Esophagus (tissue), 2 donors: ENCODE data around the gene APOA4. TPM values are rescaled to one million over a fixed set of nuclear protein-coding genes. Genes with fewer than 3 reads are reported as not detected.

Experiments
- H3K27ac ChIP-seq, 2 donors: one replicate each; pipeline ENCODE4 v1.5.1; 2013; ENCODE audit warnings: low read depth in 2 of 2, mild to moderate bottlenecking in 2 of 2, inconsistent platforms in 1 of 2, low read length in 1 of 2, moderate library complexity in 1 of 2
- H3K27me3 ChIP-seq, 2 donors: one replicate each; pipeline ENCODE4 v1.6.1; 2013; ENCODE audit warnings: low read length in 2 of 2, control low read depth in 1 of 2, mild to moderate bottlenecking in 1 of 2; ENCODE audit not compliant: insufficient read depth in 2 of 2, control insufficient read depth in 1 of 2
- H3K36me3 ChIP-seq, 2 donors: one replicate each; pipeline ENCODE4 v1.6.1; 2013; ENCODE audit warnings: low read length in 1 of 2; ENCODE audit not compliant: control insufficient read depth in 2 of 2, insufficient read depth in 2 of 2
- H3K4me1 ChIP-seq, 2 donors: one replicate each; pipeline ENCODE4 v1.6.1; 2013; ENCODE audit warnings: low read length in 1 of 2; ENCODE audit not compliant: control insufficient read depth in 2 of 2, insufficient read depth in 2 of 2
- H3K4me3 ChIP-seq, 2 donors: one replicate each; pipeline ENCODE4 v1.5.1; 2013; ENCODE audit warnings: low read length in 2 of 2, mild to moderate bottlenecking in 2 of 2, low read depth in 1 of 2, moderate library complexity in 1 of 2
- H3K9me3 ChIP-seq, 2 donors: one replicate each; pipeline ENCODE4 v1.6.1; 2013; ENCODE audit warnings: mild to moderate bottlenecking in 2 of 2, low read depth in 1 of 2, low read length in 1 of 2, moderate library complexity in 1 of 2; ENCODE audit not compliant: control insufficient read depth in 2 of 2, insufficient read depth in 1 of 2
- WGBS, 2 donors: extraction: QIAGEN DNeasy Blood & Tissue Kit; methylation state at CpG; one replicate each; pipeline ENCODE4 v1.1.7; 2013; 5-methylcytosine and 5-hydroxymethylcytosine counted together
- polyA plus RNA-seq, 2 donors: library from polyadenylated mRNA; stranded (reverse); fragments of 200-250 nt; gene quantifications; one replicate each; pipeline ENCODE4 v1.2.3, GENCODE V29; 2013
- donor health status: healthy with polysubstance abuse.
- donor health status: Bipolar disorder and iron deficiency.

APOA4 gene
- polyA plus RNA-seq, 2 donors, result 0.05 to 0.06 TPM

DNA sequence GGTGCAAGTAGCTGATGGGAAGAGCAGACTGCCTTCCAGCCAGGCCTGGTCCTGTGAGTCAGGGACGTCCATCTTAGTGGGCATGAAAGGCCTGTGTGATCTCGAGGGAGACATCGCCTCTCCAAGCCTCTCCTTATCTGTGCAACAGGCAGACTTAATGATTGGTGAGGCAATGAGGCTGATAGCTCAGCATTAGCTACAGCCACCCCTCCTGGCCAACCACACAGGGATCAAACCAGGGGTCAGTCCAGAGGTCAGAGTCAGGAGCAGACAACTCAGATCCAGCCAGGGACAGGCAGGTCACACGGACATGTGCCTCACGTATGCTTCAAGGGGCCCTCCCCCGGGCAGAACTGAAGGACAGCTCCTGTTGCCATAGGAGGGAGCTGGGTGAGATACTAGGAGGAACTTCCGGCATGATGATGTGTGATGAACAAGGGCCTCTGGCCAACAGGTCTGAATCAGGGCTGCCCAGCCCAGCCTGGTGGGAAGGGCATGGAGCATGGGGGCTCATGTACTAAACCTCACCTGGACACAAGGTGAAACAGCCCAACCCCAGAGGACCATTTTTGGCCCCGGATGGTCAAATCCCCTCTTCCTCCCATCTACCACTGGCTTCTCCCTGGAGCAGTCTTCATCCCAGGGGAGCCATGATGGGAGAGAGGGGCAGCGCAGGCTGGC is 3.8 kb upstream of the APOA4 start:
- Histone ChIP-seq H3K4me3 (no peak overlapping the region), H3K9me3 (no peaks in the 10 kb centered on the region), H3K36me3 (no peaks in the 10 kb centered on the region), H3K27ac (no peak overlapping the region), H3K27me3 (no peaks in the 10 kb centered on the region), H3K4me1 (no peaks in the 10 kb centered on the region)
- 70 to 72% methylated on average over 9 of the region's 9 CpGs for WGBS, 2 donors

- H3K27ac ChIP-seq, result no peak overlapping the region
- H3K36me3 ChIP-seq, result no peaks in the 10 kb centered on the region
- no peak overlapping the region for H3K4me3 ChIP-seq
- WGBS, 2 donors, result 74 to 75% methylated on average over 22 of the region's 22 CpGs
- no peaks in the 10 kb centered on the region for H3K9me3 ChIP-seq
- H3K27me3 ChIP-seq, result no peaks in the 10 kb centered on the region
- no peaks in the 10 kb centered on the region for H3K4me1 ChIP-seq
Observed at GRCh38 chr11:116825854-116826750, 3.0 kb upstream of the APOA4 start.

DNA sequence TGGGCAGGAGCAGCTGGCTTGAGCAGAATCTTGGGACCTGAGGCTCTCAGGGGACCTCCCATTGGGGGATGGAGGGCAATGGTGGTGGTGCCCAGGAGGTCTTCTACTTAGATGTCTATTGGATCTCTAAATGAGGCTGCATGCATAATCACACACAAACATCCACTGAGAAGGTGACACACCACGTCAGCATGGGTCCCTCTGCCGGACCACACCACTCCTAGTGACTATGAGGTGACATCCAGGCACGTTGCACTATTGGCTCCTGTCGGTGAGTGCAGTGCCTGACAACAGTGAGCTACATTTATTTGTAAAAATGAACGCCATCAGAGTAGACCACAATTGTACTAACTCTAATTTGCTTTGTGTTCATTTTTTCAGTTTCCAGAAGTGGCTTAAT is 2.3 kb upstream of the APOA4 start:
- Histone ChIP-seq H3K9me3 (no peaks in the 10 kb centered on the region), H3K36me3 (no peaks in the 10 kb centered on the region), H3K4me3 (no peak overlapping the region), H3K4me1 (no peaks in the 10 kb centered on the region), H3K27ac (no peak overlapping the region), H3K27me3 (no peaks in the 10 kb centered on the region)
- 68 to 71% methylated on average over 5 of the region's 5 CpGs for WGBS, 2 donors

- no peak overlapping the region for H3K4me3 ChIP-seq
- no peaks in the 10 kb centered on the region for H3K4me1 ChIP-seq
- no peaks in the 10 kb centered on the region for H3K27me3 ChIP-seq
- 73 to 75% methylated on average over 5 of the region's 5 CpGs for WGBS, 2 donors
- H3K36me3 ChIP-seq, result no peaks in the 10 kb centered on the region
- H3K9me3 ChIP-seq, result no peaks in the 10 kb centered on the region
- H3K27ac ChIP-seq, result no peak overlapping the region
Observed at GRCh38 chr11:116822575-116822974, 529 bp downstream of the APOA4 start.

GRCh38 chr11:116821050-116821918 is 1.8 kb downstream of the APOA4 start:
- WGBS, 2 donors, result 91 to 92% methylated on average over 51 of the region's 51 CpGs

DNA sequence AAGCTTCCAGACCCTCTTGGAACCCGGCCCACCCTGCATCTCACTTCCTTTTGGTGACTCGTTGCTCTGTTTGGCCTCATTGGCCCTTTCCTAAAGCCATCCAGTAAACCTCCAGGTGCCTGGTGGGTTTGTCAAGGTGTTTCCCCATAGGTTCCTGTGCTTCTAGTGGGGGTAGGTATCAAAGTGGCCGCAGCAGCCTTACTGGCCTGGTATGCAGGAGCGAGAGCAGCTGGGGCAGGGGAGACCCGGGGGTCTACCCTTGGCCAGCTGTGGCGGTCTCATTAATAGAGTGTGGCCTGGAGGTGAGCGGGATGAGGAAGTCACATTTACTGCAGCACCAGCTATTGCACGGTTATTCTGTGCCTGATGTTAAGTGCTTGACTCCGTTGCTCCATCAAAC is 4.1 kb downstream of the APOA4 start:
- Histone ChIP-seq H3K36me3 (no peaks in the 10 kb centered on the region), H3K4me3 (no peak overlapping the region), H3K27ac (no peak overlapping the region), H3K4me1 (no peaks in the 10 kb centered on the region), H3K27me3 (no peaks in the 10 kb centered on the region), H3K9me3 (no peaks in the 10 kb centered on the region)
- WGBS, 2 donors, result 80 to 83% methylated on average over 9 of the region's 9 CpGs

More at GRCh38 chr11:116821050-116821918, 1.8 kb downstream of the APOA4 start:
- Histone ChIP-seq H3K27me3 (no peaks in the 10 kb centered on the region), H3K4me1 (no peaks in the 10 kb centered on the region), H3K27ac (no peak overlapping the region), H3K4me3 (no peak overlapping the region), H3K36me3 (no peaks in the 10 kb centered on the region), H3K9me3 (no peaks in the 10 kb centered on the region)

- Histone ChIP-seq H3K27ac (no peak overlapping the region), H3K4me1 (no peaks in the 10 kb centered on the region), H3K4me3 (no peak overlapping the region), H3K36me3 (no peaks in the 10 kb centered on the region), H3K27me3 (no peaks in the 10 kb centered on the region), H3K9me3 (no peaks in the 10 kb centered on the region)
- 89 to 91% methylated on average over 6 of the region's 6 CpGs for WGBS, 2 donors
Observed at GRCh38 chr11:116814502-116814901, 8.6 kb downstream of the APOA4 start.

- Histone ChIP-seq H3K27ac (no peak overlapping the region), H3K36me3 (no peaks in the 10 kb centered on the region), H3K4me1 (no peaks in the 10 kb centered on the region), H3K9me3 (no peaks in the 10 kb centered on the region), H3K4me3 (no peak overlapping the region), H3K27me3 (no peaks in the 10 kb centered on the region)
- 58 to 71% methylated on average over 5 of the region's 5 CpGs for WGBS, 2 donors
Observed at GRCh38 chr11:116813781-116814471, 9.2 kb downstream of the APOA4 start.

DNA sequence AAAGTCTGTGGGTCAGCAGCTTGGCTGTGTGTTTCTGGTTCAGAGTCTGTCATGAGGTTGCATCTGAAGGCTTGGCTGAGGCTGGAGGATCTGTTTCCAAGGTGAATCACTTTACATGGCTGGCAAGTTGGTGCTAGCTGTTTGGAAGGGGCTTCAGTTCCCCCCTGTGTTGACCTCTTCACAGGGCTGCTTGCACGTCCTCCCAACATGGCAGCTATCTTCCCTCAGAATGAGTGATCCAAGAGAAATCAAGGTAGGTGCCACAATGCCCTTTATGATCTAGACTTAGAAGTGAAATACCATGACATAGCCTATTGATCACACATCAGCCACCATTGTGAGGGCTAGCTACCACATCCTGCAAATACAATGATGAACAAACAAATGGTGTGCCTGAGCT is 9.9 kb downstream of the APOA4 start:
- Histone ChIP-seq H3K36me3 (no peaks in the 10 kb centered on the region), H3K9me3 (no peaks in the 10 kb centered on the region), H3K27ac (no peak overlapping the region), H3K4me1 (no peaks in the 10 kb centered on the region), H3K4me3 (no peak overlapping the region), H3K27me3 (no peaks in the 10 kb centered on the region)
- 71 to 83% methylated on average over 1 of the region's 1 CpG for WGBS, 2 donors
